Measurements from ENCODE around the gene PPP2R3A.
A peak's percentile ranks its signal among the peaks of the same experiment; 100 is the strongest.
"Not testable (repeated sequence)": the region's sequence is repeated elsewhere in the genome, so short reads cannot be mapped to it uniquely, and the experiment has no call there.

Gene PPP2R3A

DNA sequence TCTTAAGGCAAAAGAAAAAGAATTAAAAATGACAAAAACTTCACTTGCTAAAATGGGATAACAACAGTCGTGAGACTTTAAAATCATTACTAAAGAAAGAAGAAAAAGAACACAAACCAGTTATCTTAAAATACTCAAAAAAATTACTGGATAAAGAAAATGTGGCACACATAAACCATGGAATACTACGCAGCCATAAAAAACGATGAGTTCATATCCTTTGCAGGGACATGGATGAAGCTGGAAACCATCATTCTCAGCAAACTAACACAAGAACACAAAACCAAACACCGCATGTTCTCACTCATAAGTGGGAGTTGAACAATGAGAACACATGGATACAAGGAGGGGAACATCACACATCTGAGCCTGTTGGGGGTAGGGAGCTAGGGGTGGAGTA, 202.7 kb downstream of the PPP2R3A start:
- DNase-seq: not testable (repeated sequence)

DNA sequence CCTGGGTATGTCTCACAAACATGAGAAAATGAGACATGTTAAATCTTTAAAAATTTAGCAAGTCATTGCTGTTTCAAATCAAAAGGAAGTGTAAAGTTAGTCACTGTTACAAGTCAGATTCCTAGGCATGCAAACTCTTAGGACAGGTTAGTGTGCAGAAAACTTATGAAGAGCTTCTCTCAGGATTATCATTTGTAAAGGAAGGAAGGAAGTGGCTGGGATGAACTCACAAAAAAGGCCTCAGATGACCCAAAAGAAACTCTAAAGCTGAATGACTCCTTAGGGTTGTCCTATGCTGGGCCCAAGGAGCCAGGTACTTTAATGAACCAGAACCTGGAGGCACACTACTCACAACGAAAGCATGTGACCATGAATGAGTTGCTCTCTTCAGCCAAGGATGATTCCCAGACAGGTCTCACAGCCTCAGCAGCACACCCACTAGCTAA, 205.6 kb downstream of the PPP2R3A start:
- no peak for DNase-seq

DNA sequence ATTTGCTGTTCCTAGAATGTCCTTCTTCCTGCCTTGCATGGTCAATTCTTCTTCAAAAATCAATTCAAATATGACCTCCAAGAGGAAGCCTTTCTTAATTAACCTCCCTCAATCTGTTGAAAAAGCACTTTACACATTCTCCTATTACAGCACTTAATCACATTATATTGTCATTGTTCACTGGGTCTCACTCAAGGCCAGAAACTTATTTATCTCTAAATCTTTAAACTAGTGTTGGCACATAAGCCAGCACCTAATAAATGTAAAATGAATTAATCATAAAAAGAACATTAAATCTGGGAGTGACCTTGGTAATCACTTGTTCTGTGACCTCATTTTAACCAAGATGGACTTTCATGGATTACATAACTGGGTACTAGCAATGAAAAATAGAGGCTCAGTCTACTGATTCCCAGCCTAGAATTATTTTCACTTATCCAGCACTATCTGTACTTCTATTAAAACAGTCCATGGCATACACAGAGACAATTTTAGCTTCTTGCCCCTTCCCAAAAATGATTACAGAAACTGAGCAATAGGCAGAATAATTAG, 208.5 kb downstream of the PPP2R3A start:
- no peak for DNase-seq

DNA sequence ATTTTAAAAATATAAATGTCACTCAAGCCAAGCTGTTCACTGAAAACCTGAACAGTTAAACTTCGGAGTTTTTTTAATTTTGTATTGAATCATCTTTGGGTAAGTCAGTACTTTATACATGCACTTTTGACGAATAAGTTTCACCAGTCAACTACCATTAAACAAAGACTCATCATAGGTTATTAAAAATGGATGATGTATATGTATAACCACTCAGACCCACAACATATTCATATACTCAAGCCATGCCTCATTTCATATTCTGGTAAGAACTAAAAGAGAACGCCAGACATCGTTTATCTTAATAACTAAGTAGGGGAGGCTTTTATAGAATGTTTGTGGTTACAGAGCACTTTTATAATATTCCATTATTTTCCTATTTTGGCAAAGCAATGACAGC, 212.3 kb downstream of the PPP2R3A start:
- DNase-seq: no peak

DNA sequence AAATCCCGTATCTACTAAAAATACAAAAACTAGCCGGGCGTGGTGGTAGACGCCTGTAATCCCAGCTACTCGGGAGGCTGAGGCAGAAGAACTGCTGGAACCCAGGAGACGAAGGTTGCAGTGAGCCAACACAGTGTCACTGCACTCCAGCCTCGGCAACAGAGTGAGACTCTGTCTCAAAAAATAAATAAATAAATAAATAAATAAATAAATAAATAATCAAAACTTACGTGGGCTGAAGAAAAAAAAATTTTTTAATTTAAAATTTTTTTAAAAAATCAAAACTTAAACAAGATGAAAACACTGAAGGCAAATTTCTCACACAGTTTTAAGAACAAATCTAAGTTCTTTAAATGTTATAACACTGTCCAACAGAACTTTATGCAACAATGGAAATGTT, 216.2 kb downstream of the PPP2R3A start:
- DNase-seq: no peak

DNA sequence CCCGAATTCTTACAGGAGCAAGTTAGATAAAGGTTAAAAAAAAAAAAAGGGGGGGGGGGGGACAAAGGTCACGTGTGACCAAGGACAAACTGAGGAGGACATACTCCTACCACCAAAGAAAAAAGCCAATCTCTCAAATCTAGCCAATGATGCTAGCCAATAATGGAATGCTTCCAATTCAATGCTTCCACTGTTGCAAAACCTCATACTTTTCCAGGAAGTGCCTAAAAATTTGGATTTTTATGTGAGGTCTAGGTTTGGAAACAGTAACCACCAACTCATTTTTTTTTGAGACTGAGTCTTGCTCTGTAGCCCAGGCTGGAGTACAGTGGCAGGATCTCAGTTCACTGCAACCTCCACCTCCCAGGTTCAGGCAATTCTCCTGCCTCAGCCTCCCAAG, 219.2 kb downstream of the PPP2R3A start:
- DNase-seq: no peak

DNA sequence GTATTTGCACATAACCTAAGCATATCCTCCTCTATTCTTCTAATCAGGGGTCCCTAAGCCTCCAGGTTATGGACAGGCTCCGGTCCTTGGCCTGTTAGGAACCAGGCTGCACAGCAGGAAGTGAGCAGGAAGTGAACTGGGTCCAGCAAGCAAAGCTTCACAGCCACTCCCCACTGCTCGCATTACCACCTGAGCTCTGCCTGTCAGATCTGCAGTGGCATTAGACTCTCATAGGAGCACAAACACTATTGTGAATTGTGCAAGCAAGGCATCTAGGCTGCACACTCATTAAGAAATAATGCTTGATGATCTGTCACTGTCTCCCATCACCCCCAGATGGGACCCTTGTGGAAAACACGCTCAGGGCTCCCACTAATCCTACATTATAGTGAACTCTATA, 220.8 kb downstream of the PPP2R3A start:
- no peak for DNase-seq

DNA sequence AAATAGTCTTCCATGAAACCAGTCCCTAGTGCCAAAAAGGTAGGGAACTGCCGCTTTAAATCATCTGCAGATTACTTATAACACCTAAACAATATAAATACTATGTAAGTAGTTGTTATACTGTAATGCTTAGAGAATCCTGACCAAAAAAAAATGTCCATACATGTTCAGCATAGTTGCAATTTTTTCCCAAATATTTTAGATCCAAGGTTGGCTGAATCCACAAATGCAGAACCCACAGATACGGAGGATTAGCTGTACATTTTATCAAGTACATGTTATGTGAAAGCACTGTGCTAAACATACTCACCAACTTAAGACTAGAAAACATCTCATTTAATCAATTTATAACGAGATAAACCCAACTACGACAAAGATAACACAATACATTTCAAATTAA, 221.3 kb downstream of the PPP2R3A start:
- no peak for DNase-seq

DNA sequence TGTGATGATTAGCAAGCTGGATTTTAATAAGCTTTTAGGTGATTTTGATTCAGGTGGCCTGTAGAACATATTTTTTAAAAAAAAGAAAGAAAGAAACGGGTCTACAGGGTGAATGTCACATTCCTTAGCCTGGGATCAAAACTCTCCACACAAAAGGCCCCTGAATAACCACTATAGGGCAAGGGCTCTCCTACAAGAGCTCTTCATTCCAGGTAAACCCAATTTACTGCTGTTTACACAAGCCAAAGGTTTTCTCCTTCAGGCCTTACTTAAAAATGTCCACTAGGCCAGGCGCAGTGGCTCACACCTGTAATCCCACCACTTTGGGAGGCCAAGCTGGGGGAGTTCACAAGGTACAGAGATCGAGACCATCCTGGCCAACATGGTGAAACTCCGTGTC, 222.3 kb downstream of the PPP2R3A start:
- no peak for DNase-seq

DNA sequence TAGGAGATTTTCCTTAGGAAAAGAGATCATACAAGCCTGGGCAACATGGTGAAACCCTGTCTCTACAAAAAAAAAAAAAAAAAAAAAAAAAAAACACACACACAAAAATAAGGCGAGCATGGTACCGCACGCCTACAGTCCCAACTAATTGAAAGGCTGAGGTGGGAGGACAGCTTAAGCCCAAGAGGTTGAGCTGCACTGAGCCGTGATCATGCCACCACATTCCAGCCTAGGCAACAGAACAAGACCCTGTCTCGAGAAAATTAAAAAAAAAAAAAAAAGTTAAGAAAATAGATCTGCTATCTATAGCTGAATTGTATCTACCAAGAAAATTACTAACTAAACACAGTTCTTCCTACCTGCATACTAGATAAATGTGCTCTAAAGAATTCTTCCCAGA, 223.5 kb downstream of the PPP2R3A start:
- DNase-seq: no peak

DNA sequence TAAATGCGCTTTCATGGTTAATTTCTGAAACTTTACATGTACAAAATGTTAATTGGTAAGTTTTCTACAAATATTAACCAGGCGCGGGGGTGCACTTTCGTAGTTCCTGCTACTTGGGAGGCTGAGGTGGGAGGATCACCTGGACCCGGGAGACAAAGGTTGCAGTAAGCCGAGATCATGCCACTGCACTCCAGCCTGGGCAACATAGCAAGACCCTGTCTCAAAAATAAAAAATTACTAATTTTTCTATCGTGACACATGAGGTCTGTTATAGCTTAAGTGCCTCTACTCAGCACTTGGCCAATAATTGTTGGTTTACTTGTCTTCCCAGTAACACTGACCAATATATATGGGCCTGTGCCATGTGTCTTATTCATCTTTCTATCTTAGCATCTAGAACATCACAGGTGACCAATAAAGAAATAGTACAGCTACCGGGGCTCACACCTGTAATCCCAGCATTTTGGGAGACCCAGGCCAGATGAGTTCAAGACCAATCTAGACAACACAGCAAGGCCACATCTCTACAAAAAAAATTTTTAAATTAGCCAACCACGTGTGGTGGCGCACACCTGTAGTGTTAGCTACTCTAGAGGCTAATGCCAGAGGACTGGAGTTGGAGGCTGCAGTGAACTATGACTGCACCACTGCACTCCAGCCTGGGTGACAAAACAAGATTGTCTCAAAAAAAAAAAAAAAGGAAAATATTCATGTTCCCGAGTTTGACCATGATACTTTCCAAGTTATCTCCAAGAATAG, 224.5 kb downstream of the PPP2R3A start:
- DNase-seq: no peak

DNA sequence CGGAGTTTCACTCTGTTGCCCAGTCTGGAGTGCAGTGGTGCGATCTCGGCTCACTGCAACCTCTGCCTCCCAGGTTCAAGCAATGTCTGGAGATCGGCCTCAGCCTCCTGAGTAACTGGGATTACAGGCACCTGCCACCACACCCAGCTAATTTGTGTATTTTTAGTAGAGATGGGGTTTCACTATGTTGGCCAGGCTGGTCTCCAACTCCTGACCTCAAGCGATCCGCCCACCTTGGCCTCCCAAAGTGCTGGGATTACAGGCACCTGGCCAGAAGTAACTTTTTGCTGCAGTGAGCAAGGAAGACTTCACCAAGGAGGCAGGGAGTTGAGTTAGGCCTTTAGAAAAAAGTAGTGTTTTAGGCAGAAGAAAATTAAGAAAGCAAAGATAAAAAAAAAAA, 226.7 kb downstream of the PPP2R3A start:
- not testable (repeated sequence) for DNase-seq

DNA sequence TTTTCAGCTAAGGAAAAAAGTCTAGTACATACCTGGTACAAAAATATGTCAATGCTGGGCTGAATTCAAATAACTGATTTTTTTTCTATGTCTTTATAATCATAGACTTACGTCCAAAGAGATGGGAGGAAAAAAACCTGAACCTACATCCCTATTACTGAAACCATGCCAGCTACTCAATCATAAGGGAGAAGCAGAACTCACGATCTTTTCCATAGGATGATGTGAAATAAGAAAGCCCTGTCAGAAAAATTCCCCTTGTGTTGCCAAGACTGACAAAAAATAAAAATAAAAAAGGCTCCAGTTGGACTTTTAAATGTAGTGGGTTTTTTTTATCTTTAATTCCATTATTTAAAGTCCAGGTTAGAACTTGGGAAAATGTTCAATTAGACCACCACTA, 227.3 kb downstream of the PPP2R3A start:
- DNase-seq: no peak

DNA sequence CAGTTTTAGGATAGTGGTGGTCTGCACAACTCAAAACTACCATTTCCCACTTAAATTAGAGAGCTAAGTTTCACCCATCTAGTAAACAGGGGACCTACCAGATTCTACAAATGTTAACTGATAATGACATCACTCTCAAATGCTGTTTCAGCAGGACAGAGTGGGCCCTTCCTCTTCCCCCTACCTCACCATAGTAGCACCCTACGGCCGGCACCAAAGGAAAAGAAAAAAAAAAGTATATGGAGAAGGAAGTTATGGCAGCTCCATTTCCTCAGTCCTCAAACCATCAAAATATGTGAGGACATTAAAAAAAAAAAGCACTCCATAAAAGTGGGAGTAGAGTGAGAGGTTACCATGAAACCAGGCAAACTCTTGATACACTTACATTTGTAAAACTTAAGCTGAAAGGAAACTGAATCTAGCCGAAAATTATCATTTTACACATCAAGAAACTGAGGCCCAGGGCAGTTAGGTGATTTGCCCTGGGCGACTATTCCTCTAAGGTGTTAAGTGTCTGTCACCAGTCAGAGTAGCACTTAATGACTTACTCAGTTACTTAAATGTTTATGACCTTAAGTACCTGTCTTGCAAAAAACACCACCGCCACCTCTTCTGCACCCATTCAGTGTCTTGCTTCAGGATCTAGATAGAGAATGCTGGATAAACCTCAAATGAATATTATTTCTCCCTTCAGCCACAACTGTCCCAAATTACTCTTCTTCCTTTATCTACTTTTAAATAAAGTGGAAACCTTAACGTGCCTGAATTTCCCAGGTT, 227.9 kb downstream of the PPP2R3A start:
- DNase-seq: no peak

DNA sequence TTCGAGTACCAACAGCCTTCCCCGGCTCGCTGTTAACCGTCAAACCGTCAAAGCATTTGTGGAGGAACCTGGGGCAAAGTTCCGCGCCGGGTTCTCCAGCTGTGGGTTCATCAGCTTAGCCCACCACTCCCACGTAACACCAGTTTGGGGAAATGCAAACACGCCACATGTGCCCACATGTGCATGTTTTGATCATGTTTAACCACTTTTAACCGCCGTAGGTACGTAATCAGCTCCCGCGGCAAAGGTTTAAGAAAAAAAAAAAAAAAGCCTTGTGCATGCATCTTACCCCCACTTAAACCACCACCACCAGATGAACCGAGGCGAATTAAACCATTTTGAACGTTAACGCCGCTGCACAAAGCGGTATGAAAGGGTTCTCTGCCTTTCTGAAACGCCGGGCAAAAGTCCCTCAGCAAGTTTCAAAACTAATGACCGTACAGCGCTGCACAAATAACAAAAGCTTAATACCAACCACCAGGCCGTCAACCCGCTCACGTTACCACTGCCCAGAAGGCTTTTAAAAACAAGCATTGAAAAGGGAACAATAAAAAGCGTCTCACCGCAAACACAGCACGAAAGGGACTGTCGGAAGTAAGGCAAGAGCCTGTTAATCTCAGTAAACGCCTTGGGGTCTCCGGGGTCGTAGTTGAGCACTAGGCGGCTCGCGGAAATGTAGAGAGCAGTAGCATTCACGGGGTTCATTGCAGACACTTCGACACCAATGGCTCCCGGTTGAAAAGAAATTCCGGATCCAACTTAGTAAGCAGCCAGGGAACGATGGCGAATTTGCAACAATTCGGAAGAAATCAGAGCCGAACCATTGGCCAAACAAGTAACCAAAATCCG, 229.1 kb downstream of the PPP2R3A start:
- no peak for DNase-seq

DNA sequence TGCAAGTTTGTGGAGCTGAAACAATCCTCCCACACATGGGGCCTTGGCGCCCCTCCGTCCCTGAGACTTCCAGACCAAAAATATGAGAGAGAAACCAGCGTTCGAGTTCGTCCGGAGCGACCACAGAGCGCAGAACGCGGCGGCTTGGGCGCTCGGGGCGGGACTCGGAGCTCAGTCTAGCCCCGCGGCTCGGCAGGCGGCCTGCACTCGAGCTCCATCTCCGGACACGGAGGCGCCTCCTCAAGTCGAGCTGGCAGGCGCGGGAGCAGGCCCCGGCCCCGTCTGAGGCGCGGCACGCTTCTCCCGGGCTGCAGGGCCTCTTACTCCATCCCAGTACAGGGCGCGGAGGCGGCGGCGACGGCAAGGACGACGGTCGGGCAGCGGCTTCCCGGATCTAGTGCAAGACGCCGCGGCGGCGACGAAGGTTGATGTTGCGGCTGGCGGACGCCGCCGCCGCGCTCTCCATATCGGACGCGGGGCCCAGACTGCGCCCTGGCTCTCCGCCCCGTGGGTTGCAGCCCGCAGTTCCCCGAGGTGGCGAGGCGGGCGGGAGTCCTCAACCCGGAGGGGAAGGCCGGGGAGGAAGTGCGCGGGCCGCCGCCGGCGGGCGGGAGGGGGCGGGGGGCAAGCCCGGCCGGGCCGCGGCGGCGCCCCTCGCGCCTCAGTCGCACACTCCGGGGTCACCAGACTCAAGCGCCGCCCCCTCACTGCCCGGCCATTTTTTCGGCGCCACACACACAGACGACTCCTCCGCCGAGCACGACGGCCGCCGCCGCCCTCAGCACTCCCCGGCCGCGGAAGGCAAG, 229.9 kb downstream of the PPP2R3A start:
- peak; percentile 55 for DNase-seq

DNA sequence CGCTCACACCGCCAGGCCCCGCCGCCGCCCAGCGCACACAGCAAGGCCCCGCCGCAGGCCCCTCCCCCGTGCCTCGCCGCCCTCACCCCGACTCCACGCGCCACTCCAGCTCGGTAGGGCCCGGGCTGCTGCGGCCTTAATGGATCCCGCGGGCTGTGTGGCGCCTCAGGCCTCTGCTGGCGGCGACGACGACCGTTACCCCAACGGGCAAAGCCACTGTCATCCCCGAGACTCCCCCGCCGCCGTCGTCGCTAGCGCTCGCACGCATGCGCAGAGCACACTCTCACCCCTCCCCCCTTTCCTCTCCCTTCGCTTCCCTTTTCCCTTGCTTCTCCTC, 230.5 kb downstream of the PPP2R3A start, which contains the start of gene MSL2:
Gene MSL2, minus strand, starts transcription at position 272 of the 337 bp plus-strand sequence. CDS start 1,222 bp downstream, outside the sequence.
- no peak for DNase-seq

DNA sequence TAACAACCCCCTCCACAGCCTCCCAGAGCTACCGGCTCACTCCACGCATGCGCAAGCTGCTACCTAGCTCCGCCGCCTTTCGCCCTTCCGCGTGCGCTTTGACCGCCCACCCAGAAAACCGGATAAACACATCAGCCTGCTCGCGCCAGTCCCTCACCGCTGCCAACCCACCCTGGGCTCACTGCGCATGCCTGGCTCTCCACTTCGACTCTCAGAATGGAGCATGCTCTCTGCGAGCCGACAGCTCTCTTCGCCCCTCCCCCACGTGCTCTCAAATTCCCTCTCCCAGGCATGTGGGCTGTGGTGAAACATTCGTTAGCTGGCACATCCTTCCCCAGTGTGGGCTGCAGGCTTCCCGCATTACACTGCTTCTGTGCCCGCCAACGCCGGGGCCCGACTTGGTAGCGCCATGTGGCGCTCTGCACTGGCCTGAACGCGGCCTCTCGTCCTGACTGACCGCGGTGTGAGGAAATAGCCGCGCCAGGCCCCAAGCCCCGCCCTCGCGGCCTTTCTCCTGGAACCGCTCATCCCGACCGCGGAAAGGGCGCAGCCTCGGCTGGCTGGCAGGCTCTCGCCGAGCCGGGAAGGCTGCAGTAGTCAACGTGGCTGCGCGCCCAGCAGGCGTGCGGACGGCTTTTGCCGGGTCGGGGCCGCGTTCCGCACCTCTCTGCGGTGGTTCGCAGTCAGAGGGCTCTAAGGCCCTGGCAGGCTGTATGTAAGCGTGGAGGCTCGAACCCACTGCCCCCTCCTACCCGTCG, 231.1 kb downstream of the PPP2R3A start:
- peak; percentile 99 for DNase-seq

DNA sequence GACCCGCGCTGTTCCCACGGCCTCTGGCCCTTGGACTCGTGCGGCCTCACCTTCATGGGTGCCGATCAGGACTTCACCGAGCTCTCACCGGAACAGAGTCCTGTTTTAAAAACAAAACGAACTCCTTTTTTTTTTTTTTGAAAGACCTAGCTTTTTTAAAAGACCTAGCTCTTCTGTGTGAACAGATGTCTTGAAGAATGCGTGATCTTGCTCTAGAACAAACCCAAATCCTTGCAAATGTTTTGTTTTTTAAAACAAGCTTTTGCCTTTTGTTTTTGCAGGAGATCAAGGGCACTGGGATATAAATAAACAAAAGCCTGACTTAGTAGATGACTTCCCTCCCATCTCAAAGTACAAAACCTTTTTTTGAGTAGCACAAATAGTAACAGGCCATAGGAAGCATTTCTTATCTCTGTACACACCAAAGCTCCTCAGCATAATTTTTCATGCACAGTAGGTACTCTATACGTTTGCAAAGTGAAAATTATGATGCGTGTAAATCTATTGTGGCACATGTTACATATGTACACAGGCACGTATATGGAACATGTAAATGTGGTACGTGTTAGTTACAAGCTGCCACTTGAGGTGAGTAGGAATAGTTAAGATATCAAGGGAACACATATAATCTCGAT, 231.7 kb downstream of the PPP2R3A start:
- DNase-seq: no peak
